HepG2 (cell line): ENCODE measurements around the gene CST11. TPM values are rescaled to one million over a fixed set of nuclear protein-coding genes. Genes with fewer than 3 reads are reported as not detected.

Experiments
- BHLHE40 ChIP-seq: IDR thresholded peaks from 2 replicates; pipeline ENCODE4 v1.6.1; 2011; ENCODE audit warnings: low read length, improper control_type of control experiment
- CCDC6 ChIP-seq: sonication (generic); formaldehyde crosslinking; IDR thresholded peaks from 2 replicates; pipeline ENCODE4 v1.8.1; 2022; ENCODE audit warnings: mild to moderate bottlenecking, missing genetic modification reagents, moderate library complexity
- CREB1 ChIP-seq, 2 experiments: fragments of 450-650 bp in 1 of 2; IDR thresholded peaks; 2 replicates each; pipeline ENCODE4 v1.6.1; 2016 to 2017; ENCODE audit warnings: control low read depth in 1 of 2, mild to moderate bottlenecking in 1 of 2, missing compliant biosample characterization in 1 of 2, missing genetic modification characterization in 1 of 2
- FOSL2 ChIP-seq: sonication (generic); formaldehyde crosslinking; IDR thresholded peaks from 2 replicates; pipeline ENCODE4 v1.4.0; 2020; ENCODE audit warnings: missing genetic modification reagents
- GLI4 ChIP-seq: sonication (generic); formaldehyde crosslinking; IDR thresholded peaks from 2 replicates; pipeline ENCODE4 v1.5.1; 2020; ENCODE audit warnings: missing genetic modification reagents, mild to moderate bottlenecking, moderate library complexity, borderline replicate concordance
- GPN1 ChIP-seq: sonication (generic); formaldehyde crosslinking; IDR thresholded peaks from 2 replicates; pipeline ENCODE4 v1.5.1; 2020; ENCODE audit warnings: missing genetic modification reagents, borderline replicate concordance
- KLF15 ChIP-seq: sonication (generic); formaldehyde crosslinking; IDR thresholded peaks from 2 replicates; pipeline ENCODE4 v1.8.1; 2023; ENCODE audit warnings: borderline replicate concordance, mild to moderate bottlenecking, inconsistent platforms, missing genetic modification reagents, mixed read lengths
- KLF6 ChIP-seq: IDR thresholded peaks from 2 replicates; pipeline ENCODE4 v1.8.0; 2016; ENCODE audit warnings: missing biosample characterization, missing genetic modification reagents
- NR3C1 ChIP-seq: sonication (generic); formaldehyde crosslinking; IDR thresholded peaks from 2 replicates; pipeline ENCODE4 v1.4.0; 2020; ENCODE audit warnings: missing genetic modification reagents
- RARG ChIP-seq: sonication (generic); formaldehyde crosslinking; IDR thresholded peaks from 2 replicates; pipeline ENCODE4 v1.4.0; 2020; ENCODE audit warnings: low read depth, mild to moderate bottlenecking, missing genetic modification reagents
- REXO4 ChIP-seq: sonication (generic); formaldehyde crosslinking; IDR thresholded peaks from 2 replicates; pipeline ENCODE4 v1.8.0; 2022; ENCODE audit warnings: missing genetic modification reagents, mild to moderate bottlenecking, borderline replicate concordance
- SNRNP70 ChIP-seq: fragments of 200-400 bp; formaldehyde crosslinking; IDR thresholded peaks from 2 replicates; pipeline ENCODE4 v1.6.1; 2017; ENCODE audit warnings: mild to moderate bottlenecking, low read depth, low read length, moderate library complexity
- STAG1 ChIP-seq: sonication (generic); formaldehyde crosslinking; IDR thresholded peaks from 2 replicates; pipeline ENCODE4 v1.4.0; 2020; ENCODE audit warnings: missing genetic modification reagents
- TARDBP ChIP-seq: sonication (generic); formaldehyde crosslinking; IDR thresholded peaks from 2 replicates; pipeline ENCODE4 v1.8.0; 2022; ENCODE audit warnings: mild to moderate bottlenecking, missing genetic modification reagents
- THAP11 ChIP-seq: IDR thresholded peaks from 2 replicates; pipeline ENCODE4 v1.6.1; 2016; ENCODE audit warnings: missing biosample characterization, missing genetic modification reagents
- TMF1 ChIP-seq: sonication (generic); formaldehyde crosslinking; IDR thresholded peaks from 2 replicates; pipeline ENCODE4 v1.8.1; 2022; ENCODE audit warnings: low read depth, missing genetic modification reagents
- TOE1 ChIP-seq: sonication (generic); formaldehyde crosslinking; IDR thresholded peaks from 2 replicates; pipeline ENCODE4 v1.4.0; 2020; ENCODE audit warnings: mild to moderate bottlenecking, missing genetic modification reagents
- TRAFD1 ChIP-seq: sonication (generic); formaldehyde crosslinking; IDR thresholded peaks from 2 replicates; pipeline ENCODE4 v1.5.1; 2020; ENCODE audit warnings: missing genetic modification reagents, mild to moderate bottlenecking, borderline replicate concordance
- WIZ ChIP-seq: sonication (generic); formaldehyde crosslinking; IDR thresholded peaks from 2 replicates; pipeline ENCODE4 v1.5.1; 2020; ENCODE audit warnings: mild to moderate bottlenecking, missing genetic modification reagents
- YEATS4 ChIP-seq: sonication (generic); formaldehyde crosslinking; IDR thresholded peaks from 2 replicates; pipeline ENCODE4 v1.4.0; 2020; ENCODE audit warnings: missing genetic modification reagents, borderline replicate concordance
- ZBTB10 ChIP-seq: sonication (generic); formaldehyde crosslinking; IDR thresholded peaks from 2 replicates; pipeline ENCODE4 v1.4.0; 2020; ENCODE audit warnings: missing genetic modification reagents, borderline replicate concordance
- ZFP36 ChIP-seq: fragments of 150-350 bp; IDR thresholded peaks from 2 replicates; pipeline ENCODE4 v1.6.1; 2018; ENCODE audit warnings: borderline replicate concordance, low read length, low read depth; ENCODE audit not compliant: partially characterized antibody
- ZFX ChIP-seq: sonication (generic); formaldehyde crosslinking; IDR thresholded peaks from 2 replicates; pipeline ENCODE4 v1.4.0; 2020; ENCODE audit warnings: mild to moderate bottlenecking, low read depth, missing genetic modification reagents, moderate library complexity
- ZNF251 ChIP-seq: sonication (generic); formaldehyde crosslinking; IDR thresholded peaks from 2 replicates; pipeline ENCODE4 v1.9.0; 2021; ENCODE audit warnings: mild to moderate bottlenecking, missing genetic modification reagents
- ZNF354B ChIP-seq: sonication (generic); formaldehyde crosslinking; IDR thresholded peaks from 2 replicates; pipeline ENCODE4 v1.8.0; 2022; ENCODE audit warnings: mild to moderate bottlenecking, missing genetic modification reagents
- polyA plus RNA-seq, 8 experiments: library from polyadenylated mRNA; depleted of rRNA in 3 of 8; stranded (reverse) in 7 of 8; unstranded in 1 of 8; fragments of >200 nt; fragmentation: Illumina TruSeq in 4 of 8; extraction: Trizol in 4 of 8; gene quantifications; 2 replicates each; pipeline versions ENCODE4 v1.2.1 to v1.2.3, GENCODE V29; 2011 to 2016; ENCODE audit warnings: low read depth in 4 of 8, missing spikeins in 1 of 8, mixed read lengths in 1 of 8; ENCODE audit not compliant: insufficient read depth in 1 of 8
- total RNA-seq, 5 experiments: library from RNA; depleted of rRNA; stranded (reverse); fragments of >200 nt; fragmentation: Illumina TruSeq; extraction: Trizol; gene quantifications; 2 replicates each; pipeline ENCODE4 v1.2.3, GENCODE V29; 2016; ENCODE audit warnings: low read depth in 1 of 5

The CST11 gene
- total and polyA plus RNA-seq, 2 of the 13 experiments (the other 11 are each of a cell fraction or from before 2014, with no cell fraction given): not detected

DNA sequence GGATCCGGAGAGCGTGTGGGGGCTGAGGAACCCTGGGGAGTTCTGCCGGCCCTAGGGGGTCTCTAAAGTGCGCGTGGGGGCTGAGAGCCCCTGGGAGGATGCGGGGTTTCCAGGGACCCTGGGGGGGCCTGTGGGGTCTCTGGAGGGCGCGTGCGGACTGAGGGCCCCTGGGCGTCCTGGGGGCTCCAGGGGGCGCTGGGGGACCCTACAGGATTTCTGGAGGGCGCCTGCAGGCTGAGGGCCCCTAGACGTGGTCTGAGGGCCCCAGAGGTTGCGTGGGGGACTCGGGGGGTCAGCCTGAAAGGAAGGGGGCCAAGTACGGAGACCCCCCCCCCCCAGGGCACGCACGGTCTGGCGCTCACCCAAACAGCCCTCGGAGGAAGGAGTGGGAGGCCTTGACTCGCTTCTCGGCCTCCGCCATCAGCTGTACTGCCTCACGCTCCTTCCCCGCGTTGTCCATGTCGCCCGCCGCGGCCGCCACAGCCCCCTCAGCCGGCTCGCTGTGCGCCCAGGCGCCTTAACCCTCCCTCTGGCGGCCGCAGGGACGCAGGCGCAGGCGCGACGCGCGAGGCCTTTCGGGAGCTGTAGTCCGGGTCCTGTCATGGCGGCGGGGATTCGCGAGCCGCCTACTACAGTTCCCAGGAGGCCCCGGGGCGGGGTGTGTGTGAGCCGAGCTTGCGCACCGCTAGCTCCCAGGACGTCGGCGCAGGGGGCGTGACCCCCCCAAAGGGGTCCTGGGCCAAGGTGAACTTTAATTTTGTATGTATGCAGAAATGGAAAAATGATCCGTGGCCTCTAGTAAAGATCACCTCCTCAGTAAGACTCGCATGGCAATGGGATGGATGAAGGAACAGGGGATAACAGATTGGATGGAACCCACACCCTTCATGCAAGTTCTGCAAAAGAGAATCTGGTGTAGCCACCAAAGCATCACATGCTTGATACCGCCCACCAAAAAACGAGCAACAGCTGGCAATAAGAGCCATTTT is 31.4 kb downstream of the CST11 start, which contains the start of gene NAPB (continued):
- TF ChIP-seq REXO4 (CRISPR knock-in tag) (no peak), WIZ (CRISPR knock-in tag) (peak; percentile 93; the same call in 1 of the 2 replicates), ZNF251 (CRISPR knock-in tag) (no peak; the same call in 1 of the 2 replicates), ZFP36 (peak; percentile 19), ZFX (CRISPR knock-in tag) (peak; percentile 96), TARDBP (peak; percentile 98), FOSL2 (CRISPR knock-in tag) (peak; percentile 52), KLF15 (peak; percentile 66; the same call in 1 of the 2 replicates), YEATS4 (CRISPR knock-in tag) (peak; percentile 75), ZBTB10 (CRISPR knock-in tag) (peak; percentile 67; the same call in 1 of the 2 replicates), TMF1 (CRISPR knock-in tag) (0 out of 2 replicates have a peak, but pooled peaks have one; percentile 59), KLF6 (peak; percentile 63; the same call in 1 of the 2 replicates), STAG1 (no peak), CCDC6 (peak; percentile 72; the same call in 1 of the 2 replicates), TOE1 (CRISPR knock-in tag) (peak; percentile 66; the same call in 1 of the 2 replicates), NR3C1 (CRISPR knock-in tag) (no peak), CREB1 (IDR thresholded peaks at IDR 0.05) (peak; percentile 77), CREB1 (CRISPR knock-in tag; IDR thresholded peaks at IDR 0.05) (no peak), BHLHE40 (peak; percentile 36; the same call in 1 of the 2 replicates), ZNF354B (no peak; the same call in 1 of the 2 replicates), GLI4 (CRISPR knock-in tag) (no peak), THAP11 (CRISPR knock-in tag) (peak; percentile 99), TRAFD1 (CRISPR knock-in tag) (no peak), RARG (CRISPR knock-in tag) (no peak), SNRNP70 (no peak), GPN1 (CRISPR knock-in tag) (peak; percentile 91)
